Measurements from ENCODE around the gene DSTYK.

DNA sequence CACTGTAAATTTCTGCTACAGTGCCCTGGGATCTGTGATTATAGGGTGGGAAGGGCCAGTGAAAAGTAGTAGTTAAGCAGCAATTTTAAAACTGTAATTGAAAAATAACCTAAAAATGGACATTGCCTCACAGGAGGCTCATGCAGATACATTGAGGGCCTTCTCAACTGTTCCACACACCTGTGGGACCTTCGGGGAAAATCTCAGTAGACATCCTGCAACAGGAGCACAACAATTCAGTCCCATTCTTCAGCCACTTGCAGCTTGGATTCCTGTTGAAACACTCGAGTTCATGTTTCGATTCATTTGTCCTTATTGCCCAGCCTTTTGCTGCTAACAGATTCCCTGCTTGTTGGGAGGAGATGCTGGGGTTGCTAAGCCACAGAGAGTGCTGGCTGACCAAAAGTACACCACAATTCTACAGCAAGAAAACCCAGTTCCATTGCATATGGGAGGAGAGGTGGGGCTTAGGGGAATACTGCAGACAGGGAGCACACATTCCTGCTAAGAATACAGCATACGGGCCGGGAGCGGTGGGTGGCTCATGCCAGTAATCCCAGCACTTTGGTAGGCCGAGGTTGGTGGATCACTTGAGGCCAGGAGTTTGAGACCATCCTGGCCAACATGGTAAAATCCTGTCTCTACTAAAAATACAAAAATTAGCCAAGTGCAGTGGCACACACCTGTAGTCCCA lies 20.8 kb upstream of the DSTYK start:
- no peak for TF ChIP-seq POLR2A (IDR thresholded peaks at IDR 0.05)
- TF ChIP-seq, protein P1, sequence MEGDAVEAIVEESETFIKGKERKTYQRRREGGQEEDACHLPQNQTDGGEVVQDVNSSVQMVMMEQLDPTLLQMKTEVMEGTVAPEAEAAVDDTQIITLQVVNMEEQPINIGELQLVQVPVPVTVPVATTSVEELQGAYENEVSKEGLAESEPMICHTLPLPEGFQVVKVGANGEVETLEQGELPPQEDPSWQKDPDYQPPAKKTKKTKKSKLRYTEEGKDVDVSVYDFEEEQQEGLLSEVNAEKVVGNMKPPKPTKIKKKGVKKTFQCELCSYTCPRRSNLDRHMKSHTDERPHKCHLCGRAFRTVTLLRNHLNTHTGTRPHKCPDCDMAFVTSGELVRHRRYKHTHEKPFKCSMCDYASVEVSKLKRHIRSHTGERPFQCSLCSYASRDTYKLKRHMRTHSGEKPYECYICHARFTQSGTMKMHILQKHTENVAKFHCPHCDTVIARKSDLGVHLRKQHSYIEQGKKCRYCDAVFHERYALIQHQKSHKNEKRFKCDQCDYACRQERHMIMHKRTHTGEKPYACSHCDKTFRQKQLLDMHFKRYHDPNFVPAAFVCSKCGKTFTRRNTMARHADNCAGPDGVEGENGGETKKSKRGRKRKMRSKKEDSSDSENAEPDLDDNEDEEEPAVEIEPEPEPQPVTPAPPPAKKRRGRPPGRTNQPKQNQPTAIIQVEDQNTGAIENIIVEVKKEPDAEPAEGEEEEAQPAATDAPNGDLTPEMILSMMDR (IDR thresholded peaks at IDR 0.05): no peak

All from thyroid gland (tissue), 4 donors.